ENCODE measurements around the gene KLC1. TPM values are rescaled to one million over a fixed set of nuclear protein-coding genes. Genes with fewer than 3 reads are reported as not detected.

Gene KLC1
- total and polyA plus RNA-seq, 10 of the 15 experiments (the other 5 are each of a cell fraction or from before 2014, with no cell fraction given): 5.5 to 137 (median 76.1) TPM

DNA sequence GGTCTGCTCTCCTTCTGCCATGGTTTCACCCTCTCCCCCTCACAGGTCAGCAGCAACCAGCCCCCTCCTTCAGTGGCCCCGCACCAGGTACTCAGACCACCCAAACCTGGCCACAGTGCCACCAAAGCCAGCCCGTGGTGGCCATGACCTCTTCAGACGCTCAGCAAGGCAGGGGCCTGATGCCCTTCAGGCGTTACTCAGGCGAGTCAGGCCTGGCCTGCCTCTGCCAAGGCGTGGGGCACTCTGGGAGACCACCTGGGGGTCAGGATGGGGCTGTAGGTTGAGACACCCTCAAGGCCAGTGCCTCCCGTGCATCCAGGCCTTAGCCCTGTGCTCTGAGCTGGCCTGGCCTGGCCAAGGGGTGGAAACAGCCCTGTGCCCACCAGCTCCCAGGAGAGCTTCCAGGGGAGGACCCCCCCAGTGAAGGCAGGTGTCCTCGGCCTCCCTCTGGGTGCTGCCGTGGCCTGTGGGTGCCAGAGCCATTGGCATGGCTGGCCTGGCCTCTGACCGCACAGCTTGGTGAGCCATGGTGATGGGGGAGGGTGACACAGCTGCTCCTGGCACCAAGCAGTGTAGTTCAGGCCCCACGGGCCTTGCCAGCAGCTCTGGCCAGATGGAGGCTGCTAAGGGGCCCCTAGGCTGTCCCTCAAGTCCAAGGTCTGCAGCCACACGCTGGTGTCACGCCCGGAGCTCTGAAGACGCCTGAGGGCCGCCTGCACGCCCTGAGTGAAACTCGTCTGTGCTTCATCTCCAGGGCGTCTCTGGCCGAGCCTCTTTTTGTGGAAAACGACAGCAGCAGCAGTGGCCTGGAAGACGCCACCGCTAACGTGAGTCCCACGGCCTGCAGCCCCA, 71.1 kb downstream of the KLC1 start:
- DNase-seq (ENCODE audit: low read depth, low spot score): no peak

DNA sequence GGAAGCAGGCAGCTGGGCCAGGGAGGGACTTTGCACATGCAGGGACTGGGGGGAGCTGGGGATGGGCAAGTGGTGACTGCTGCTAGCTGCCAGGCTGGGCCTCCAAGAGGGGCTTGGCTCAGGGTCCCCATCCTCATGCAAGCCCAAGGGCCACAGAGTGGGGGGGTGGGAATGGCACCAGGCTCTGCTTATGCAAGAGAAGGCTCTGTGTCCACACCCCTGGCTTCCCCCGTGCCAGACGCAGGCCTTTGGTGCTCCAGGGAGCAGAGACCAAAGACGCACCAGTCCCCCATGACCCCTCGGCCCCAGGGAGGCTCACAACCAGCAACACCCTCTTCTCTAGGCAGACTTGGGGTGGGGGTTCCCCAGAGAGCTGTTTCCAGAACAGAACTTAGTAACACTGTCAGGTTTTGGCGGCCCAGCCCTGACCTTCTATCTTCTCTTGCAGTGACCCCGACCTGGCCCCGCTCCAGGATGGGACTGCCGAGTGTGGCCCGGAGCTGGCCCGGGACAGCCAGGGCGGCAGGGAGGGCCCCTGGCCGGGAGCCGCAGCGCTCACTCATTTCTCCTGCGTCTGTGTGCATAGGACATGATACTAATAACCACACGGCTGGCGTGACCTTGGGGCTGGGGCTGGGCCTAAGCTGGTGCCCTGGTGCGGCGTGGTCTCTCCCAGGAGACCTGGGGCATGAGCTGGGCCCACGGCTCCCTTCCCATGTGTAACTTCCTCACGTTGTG, 71.9 kb downstream of the KLC1 start:
- no peak for FAIRE-seq
- no peaks in the 10 kb centered on the region; the same call in 1 of the 2 replicates for H3K4me1 ChIP-seq (ENCODE audit: control insufficient read depth, insufficient read depth, low read length)
- H3K36me3 ChIP-seq (ENCODE audit: control insufficient read depth in 2 of 2, insufficient read depth in 2 of 2, low read length in 1 of 2): peaks cover 5 to 40% of the 10 kb centered on the region in 2 experiments; a peak in 3 of 4 replicates
- no peak overlapping the region for H3K27ac ChIP-seq (ENCODE audit: control insufficient read depth, insufficient read depth)
- H3K9ac ChIP-seq (ENCODE audit: control insufficient read depth, insufficient read depth, low read length): no peak overlapping the region
- H3K27me3 ChIP-seq (replicated peaks in 1 of 2; ENCODE audit: control insufficient read depth in 2 of 2, insufficient read depth in 2 of 2, low read length in 1 of 2): no peaks in the 10 kb centered on the region
- CTCF ChIA-PET: no interaction called here
- no peaks in the 10 kb centered on the region for H3K79me2 ChIP-seq (ENCODE audit: control insufficient read depth, insufficient read depth, low read length)
- H4K20me1 ChIP-seq (ENCODE audit: control insufficient read depth, insufficient read depth): no peaks in the 10 kb centered on the region
- H3K4me3 ChIP-seq: no peak overlapping the region
- in situ Hi-C loops (cut with MboI) (no loop called here), intact Hi-C loops (cut with micrococcal nuclease; ENCODE audit: unreplicated experiment) (no loop called here)
- POLR2A ChIA-PET: interaction anchor here (0.6 kb wide), 1 partner anchor 975 kb away, joined by 4 read pairs; no protein-coding TSS in a partner anchor
- no peak overlapping the region for H3K4me2 ChIP-seq (ENCODE audit: control insufficient read depth, insufficient read depth)
- SMC1A ChIA-PET (ENCODE audit: uncharacterized antibody, unreplicated experiment): no interaction called here
- 41% methylated on average over 21 of the region's 21 CpGs for WGBS (ENCODE audit: insufficient coverage, insufficient replicate concordance, low lambda C conversion rate, missing lambda C conversion rate)
- TF ChIP-seq SP1 (IDR thresholded peaks at IDR 0.05; ENCODE audit: low read depth, low read length) (no peak), IKZF2 (IDR thresholded peaks at IDR 0.05) (no peak), SMC3 (IDR thresholded peaks at IDR 0.05; ENCODE audit: borderline replicate concordance, low read length) (no peak), FOXK2 (IDR thresholded peaks at IDR 0.05) (no peak)
- TF ChIP-seq, protein P1, sequence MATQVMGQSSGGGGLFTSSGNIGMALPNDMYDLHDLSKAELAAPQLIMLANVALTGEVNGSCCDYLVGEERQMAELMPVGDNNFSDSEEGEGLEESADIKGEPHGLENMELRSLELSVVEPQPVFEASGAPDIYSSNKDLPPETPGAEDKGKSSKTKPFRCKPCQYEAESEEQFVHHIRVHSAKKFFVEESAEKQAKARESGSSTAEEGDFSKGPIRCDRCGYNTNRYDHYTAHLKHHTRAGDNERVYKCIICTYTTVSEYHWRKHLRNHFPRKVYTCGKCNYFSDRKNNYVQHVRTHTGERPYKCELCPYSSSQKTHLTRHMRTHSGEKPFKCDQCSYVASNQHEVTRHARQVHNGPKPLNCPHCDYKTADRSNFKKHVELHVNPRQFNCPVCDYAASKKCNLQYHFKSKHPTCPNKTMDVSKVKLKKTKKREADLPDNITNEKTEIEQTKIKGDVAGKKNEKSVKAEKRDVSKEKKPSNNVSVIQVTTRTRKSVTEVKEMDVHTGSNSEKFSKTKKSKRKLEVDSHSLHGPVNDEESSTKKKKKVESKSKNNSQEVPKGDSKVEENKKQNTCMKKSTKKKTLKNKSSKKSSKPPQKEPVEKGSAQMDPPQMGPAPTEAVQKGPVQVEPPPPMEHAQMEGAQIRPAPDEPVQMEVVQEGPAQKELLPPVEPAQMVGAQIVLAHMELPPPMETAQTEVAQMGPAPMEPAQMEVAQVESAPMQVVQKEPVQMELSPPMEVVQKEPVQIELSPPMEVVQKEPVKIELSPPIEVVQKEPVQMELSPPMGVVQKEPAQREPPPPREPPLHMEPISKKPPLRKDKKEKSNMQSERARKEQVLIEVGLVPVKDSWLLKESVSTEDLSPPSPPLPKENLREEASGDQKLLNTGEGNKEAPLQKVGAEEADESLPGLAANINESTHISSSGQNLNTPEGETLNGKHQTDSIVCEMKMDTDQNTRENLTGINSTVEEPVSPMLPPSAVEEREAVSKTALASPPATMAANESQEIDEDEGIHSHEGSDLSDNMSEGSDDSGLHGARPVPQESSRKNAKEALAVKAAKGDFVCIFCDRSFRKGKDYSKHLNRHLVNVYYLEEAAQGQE (IDR thresholded peaks at IDR 0.05; ENCODE audit: low read depth, low read length): no peak
- no peak for ATAC-seq
- no peak overlapping the region for H2AFZ ChIP-seq (ENCODE audit: control insufficient read depth, low read depth, low read length)
- no peak for DNase-seq (ENCODE audit: low read depth, low spot score)
- no TSS peak for BruUV-seq (replicated peaks)
- RAD21 ChIA-PET (ENCODE audit: unreplicated experiment): no interaction called here
- no peaks in the 10 kb centered on the region for H3K9me3 ChIP-seq (replicated peaks; ENCODE audit: control insufficient read depth, insufficient read depth, low read length)

More for the DNA sequence above, 71.1 kb downstream of the KLC1 start:
- WGBS (ENCODE audit: insufficient coverage, insufficient replicate concordance, low lambda C conversion rate, missing lambda C conversion rate): 89% methylated on average over 25 of the region's 25 CpGs
- no peak overlapping the region for H2AFZ ChIP-seq (ENCODE audit: control insufficient read depth, low read depth, low read length)
- in situ Hi-C loops (cut with MboI): no loop called here
- TF ChIP-seq RB1 (IDR thresholded peaks at IDR 0.05; ENCODE audit: borderline replicate concordance) (no peak), POLR2A (IDR thresholded peaks at IDR 0.05; ENCODE audit: low read depth, low read length) (peak; percentile 67)
- peaks cover 4 to 36% of the 10 kb centered on the region in 2 experiments; a peak in 3 of 4 replicates for H3K36me3 ChIP-seq (ENCODE audit: control insufficient read depth in 2 of 2, insufficient read depth in 2 of 2, low read length in 1 of 2)
- intact Hi-C loops (cut with micrococcal nuclease; ENCODE audit: unreplicated experiment): no loop called here
- ATAC-seq (no peak; the same call in 2 of the 3 replicates), FAIRE-seq (no peak)
- no peaks in the 10 kb centered on the region for H3K9me3 ChIP-seq (replicated peaks; ENCODE audit: control insufficient read depth, insufficient read depth, low read length)
- no peaks in the 10 kb centered on the region; the same call in 1 of the 2 replicates for H3K4me1 ChIP-seq (ENCODE audit: control insufficient read depth, insufficient read depth, low read length)
- H4K20me1 ChIP-seq (ENCODE audit: control insufficient read depth, insufficient read depth): no peaks in the 10 kb centered on the region
- no peak overlapping the region for H3K4me3 ChIP-seq
- RAD21 ChIA-PET (ENCODE audit: unreplicated experiment): no interaction called here
- H3K4me2 ChIP-seq (ENCODE audit: control insufficient read depth, insufficient read depth): no peak overlapping the region
- H3K9ac ChIP-seq (ENCODE audit: control insufficient read depth, insufficient read depth, low read length): no peak overlapping the region
- no peaks in the 10 kb centered on the region for H3K79me2 ChIP-seq (ENCODE audit: control insufficient read depth, insufficient read depth, low read length)
- POLR2A ChIA-PET: interaction anchor here (0.6 kb wide), 1 partner anchor 974 kb away, joined by 4 read pairs; no protein-coding TSS in a partner anchor
- no peak overlapping the region for H3K27ac ChIP-seq (ENCODE audit: control insufficient read depth, insufficient read depth)
- no peaks in the 10 kb centered on the region for H3K27me3 ChIP-seq (replicated peaks in 1 of 2; ENCODE audit: control insufficient read depth in 2 of 2, insufficient read depth in 2 of 2, low read length in 1 of 2)
- no TSS peak for BruUV-seq (replicated peaks)
- SMC1A ChIA-PET (ENCODE audit: uncharacterized antibody, unreplicated experiment): no interaction called here
- CTCF ChIA-PET: no interaction called here

Measured in GM12878 (cell line).